Measurements from ENCODE around the gene SMAD2. TPM values are rescaled to one million over a fixed set of nuclear protein-coding genes. Genes with fewer than 3 reads are reported as not detected.

SMAD2 gene
- total RNA-seq (2022; extraction: Qiagen RNA extraction) = 54.8 to 72.5 TPM (median 66.0 TPM) in 5 replicates

DNA sequence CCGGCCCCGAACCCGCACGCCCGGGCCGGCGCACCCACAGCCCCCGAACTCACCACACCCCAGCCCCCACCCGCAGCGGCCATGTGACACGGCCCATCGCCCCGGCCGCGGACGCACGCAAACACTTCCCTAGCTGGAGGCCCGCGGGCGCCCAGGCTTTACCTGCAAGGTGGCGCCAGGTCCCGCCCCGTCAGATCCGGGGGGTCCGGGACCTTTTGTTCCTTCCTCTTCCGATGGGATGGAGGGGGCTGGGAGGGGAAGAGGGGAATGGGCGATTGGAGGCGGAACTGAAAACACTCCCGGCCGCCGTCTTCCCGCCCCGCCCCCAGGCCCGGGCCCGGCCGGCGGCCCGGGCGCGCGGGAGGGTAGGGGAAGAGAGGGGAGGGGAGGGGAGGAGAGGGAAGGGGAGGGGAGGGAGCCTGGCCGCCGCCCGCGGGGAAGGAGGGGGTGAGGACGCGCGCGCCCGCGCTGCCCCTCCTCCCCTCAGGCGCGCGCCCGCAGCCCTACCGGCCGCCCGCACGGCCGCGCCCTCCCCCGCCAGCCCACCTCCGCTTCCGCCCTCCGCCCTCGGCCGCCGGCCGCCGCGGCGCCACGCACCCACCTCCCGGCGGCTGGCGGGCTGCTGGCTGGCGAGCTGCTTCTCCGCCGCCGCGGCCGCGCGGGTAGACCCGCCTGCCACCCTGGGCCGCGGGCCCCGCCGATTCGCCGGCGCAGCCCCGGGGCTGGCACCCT is at the start of gene SMAD2:
TSS of gene SMAD2 (minus strand) at position 461 of the 732 bp plus-strand sequence. CDS start 33,903 bp downstream, outside the sequence.

